ENCODE results near the gene LDLRAP1. TPM values are rescaled to one million over a fixed set of nuclear protein-coding genes. Genes with fewer than 3 reads are reported as not detected.

Gene LDLRAP1
- total and polyA plus RNA-seq, 4 donors: 5.2 to 17.8 (median 13.3) TPM

GRCh38 chr1:25501235-25502058 lies 42.0 kb upstream of the LDLRAP1 start:
- peaks cover 0 to 7% (median 0%) of the 10 kb centered on the region in 4 donors for H3K4me1 ChIP-seq (ENCODE audit: control insufficient read depth in 4 of 4, insufficient read depth in 4 of 4, low read length in 3 of 4)
- no peak overlapping the region for H3K4me3 ChIP-seq (ENCODE audit: low read depth in 1 of 3, low read length in 3 of 3)
- DNase-seq (ENCODE audit: low spot score): no peak
- peaks cover 0 to 27% (median 17%) of the 10 kb centered on the region in 4 donors for H3K36me3 ChIP-seq (ENCODE audit: control insufficient read depth in 4 of 4, insufficient read depth in 3 of 4, low read depth in 1 of 4, low read length in 3 of 4)
- H3K27ac ChIP-seq (ENCODE audit: low read depth in 1 of 2, low read length in 2 of 2): no peak overlapping the region
- H3K9me3 ChIP-seq (ENCODE audit: control insufficient read depth in 4 of 4, low read length in 3 of 4): no peaks in the 10 kb centered on the region
- no peaks in the 10 kb centered on the region for H3K27me3 ChIP-seq (ENCODE audit: control insufficient read depth in 4 of 4, insufficient read depth in 4 of 4, low read length in 3 of 4)
- TF ChIP-seq JUND (IDR thresholded peaks at IDR 0.05) (no peak), FOXA2 (IDR thresholded peaks at IDR 0.05) (no peak), RAD21 (IDR thresholded peaks at IDR 0.05) (peak in 1 of 2 donors; percentile 26), GABPA (IDR thresholded peaks at IDR 0.05 in 1 of 2, conservative IDR thresholded peaks at IDR 0.05 in 1 of 2) (no peak)
- no peak overlapping the region for H3K9ac ChIP-seq (ENCODE audit: low read depth in 1 of 2, low read length in 2 of 2)
- 67% methylated on average over 7 of the region's 7 CpGs for WGBS

GRCh38 chr1:25502957-25503356 lies 40.4 kb upstream of the LDLRAP1 start:
- Histone ChIP-seq H3K36me3 (ENCODE audit: control insufficient read depth in 4 of 4, insufficient read depth in 3 of 4, low read depth in 1 of 4, low read length in 3 of 4) (peaks cover 0 to 15% (median 7%) of the 10 kb centered on the region in 4 donors), H3K27ac (ENCODE audit: low read depth in 1 of 2, low read length in 2 of 2) (no peak overlapping the region), H3K4me3 (ENCODE audit: low read depth in 1 of 3, low read length in 3 of 3) (no peak overlapping the region), H3K4me1 (ENCODE audit: control insufficient read depth in 4 of 4, insufficient read depth in 4 of 4, low read length in 3 of 4) (peaks cover 0 to 7% (median 0%) of the 10 kb centered on the region in 4 donors), H3K9ac (ENCODE audit: low read depth in 1 of 2, low read length in 2 of 2) (no peak overlapping the region), H3K9me3 (ENCODE audit: control insufficient read depth in 4 of 4, low read length in 3 of 4) (no peaks in the 10 kb centered on the region), H3K27me3 (ENCODE audit: control insufficient read depth in 4 of 4, insufficient read depth in 4 of 4, low read length in 3 of 4) (no peaks in the 10 kb centered on the region)
- WGBS: 83% methylated on average over 4 of the region's 4 CpGs
- TF ChIP-seq HNF4G (IDR thresholded peaks at IDR 0.05) (no peak), JUND (IDR thresholded peaks at IDR 0.05) (no peak), YY1 (IDR thresholded peaks at IDR 0.05) (no peak), MAX (IDR thresholded peaks at IDR 0.05) (no peak)
- DNase-seq (ENCODE audit: low spot score): no peak

GRCh38 chr1:25503551-25504426 lies 39.6 kb upstream of the LDLRAP1 start:
- peaks cover 0 to 7% (median 0%) of the 10 kb centered on the region in 4 donors for H3K4me1 ChIP-seq (ENCODE audit: control insufficient read depth in 4 of 4, insufficient read depth in 4 of 4, low read length in 3 of 4)
- no peak overlapping the region for H3K27ac ChIP-seq (ENCODE audit: low read depth in 1 of 2, low read length in 2 of 2)
- TF ChIP-seq CTCF (IDR thresholded peaks at IDR 0.05; ENCODE audit: low read depth, low read length, missing input control) (peak; percentile 56), RAD21 (IDR thresholded peaks at IDR 0.05) (peak; percentile 76 to 85), RXRA (IDR thresholded peaks at IDR 0.05) (no peak), HNF4A (conservative IDR thresholded peaks at IDR 0.05) (no peak), ATF3 (IDR thresholded peaks at IDR 0.05) (no peak), TAF1 (conservative IDR thresholded peaks at IDR 0.05) (no peak), NR2F2 (IDR thresholded peaks at IDR 0.05) (no peak), FOXA1 (IDR thresholded peaks at IDR 0.05) (no peak), ZBTB33 (IDR thresholded peaks at IDR 0.05) (no peak)
- no peaks in the 10 kb centered on the region for H3K27me3 ChIP-seq (ENCODE audit: control insufficient read depth in 4 of 4, insufficient read depth in 4 of 4, low read length in 3 of 4)
- H3K4me3 ChIP-seq (ENCODE audit: low read depth in 1 of 3, low read length in 3 of 3): no peak overlapping the region
- H3K9ac ChIP-seq (ENCODE audit: low read depth in 1 of 2, low read length in 2 of 2): no peak overlapping the region
- H3K9me3 ChIP-seq (ENCODE audit: control insufficient read depth in 4 of 4, low read length in 3 of 4): no peaks in the 10 kb centered on the region
- no peak for DNase-seq (ENCODE audit: low spot score)
- H3K36me3 ChIP-seq (ENCODE audit: control insufficient read depth in 4 of 4, insufficient read depth in 3 of 4, low read depth in 1 of 4, low read length in 3 of 4): peaks cover 0 to 11% (median under 1%) of the 10 kb centered on the region in 4 donors
- WGBS: 73% methylated on average over 12 of the region's 12 CpGs

Data from liver (tissue), 9 donors.